ENCODE results near the gene HIPK1. TPM values are rescaled to one million over a fixed set of nuclear protein-coding genes. Genes with fewer than 3 reads are reported as not detected.
A peak's percentile ranks its signal among the peaks of the same experiment; 100 is the strongest.

Gene HIPK1
- total RNA-seq, 1 experiment from 2014 or later = 52.2 TPM

DNA sequence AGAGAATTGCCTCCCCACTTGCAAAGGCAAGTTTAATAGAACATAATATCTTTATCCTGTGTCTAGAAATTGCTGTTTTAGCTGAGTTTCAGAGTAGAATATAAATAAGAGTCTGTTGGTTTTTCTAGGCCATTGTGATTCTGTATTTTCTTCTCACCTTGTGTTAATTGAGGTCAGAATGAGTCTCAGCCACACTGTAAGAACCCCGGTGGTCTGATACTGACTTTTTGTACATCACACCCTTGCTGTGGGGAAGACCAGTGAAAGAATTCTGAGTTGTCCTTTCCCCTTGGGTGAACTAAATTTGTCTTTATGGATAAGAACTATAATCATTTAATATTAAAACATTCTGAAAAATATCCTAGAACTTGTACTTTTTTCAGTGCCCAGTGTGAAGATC lies 6.8 kb downstream of the HIPK1 start:
- TF ChIP-seq NFYB (CRISPR knock-in tag; conservative IDR thresholded peaks at IDR 0.05; ENCODE audit: low read depth) (no peak), FOXJ3 (CRISPR knock-in tag; IDR thresholded peaks at IDR 0.05; ENCODE audit: borderline replicate concordance) (no peak), ZNF671 (CRISPR knock-in tag; IDR thresholded peaks at IDR 0.05) (no peak), KAT7 (CRISPR knock-in tag; IDR thresholded peaks at IDR 0.05; ENCODE audit: borderline replicate concordance) (no peak)
- TF ChIP-seq, protein P1, sequence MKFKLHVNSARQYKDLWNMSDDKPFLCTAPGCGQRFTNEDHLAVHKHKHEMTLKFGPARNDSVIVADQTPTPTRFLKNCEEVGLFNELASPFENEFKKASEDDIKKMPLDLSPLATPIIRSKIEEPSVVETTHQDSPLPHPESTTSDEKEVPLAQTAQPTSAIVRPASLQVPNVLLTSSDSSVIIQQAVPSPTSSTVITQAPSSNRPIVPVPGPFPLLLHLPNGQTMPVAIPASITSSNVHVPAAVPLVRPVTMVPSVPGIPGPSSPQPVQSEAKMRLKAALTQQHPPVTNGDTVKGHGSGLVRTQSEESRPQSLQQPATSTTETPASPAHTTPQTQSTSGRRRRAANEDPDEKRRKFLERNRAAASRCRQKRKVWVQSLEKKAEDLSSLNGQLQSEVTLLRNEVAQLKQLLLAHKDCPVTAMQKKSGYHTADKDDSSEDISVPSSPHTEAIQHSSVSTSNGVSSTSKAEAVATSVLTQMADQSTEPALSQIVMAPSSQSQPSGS (CRISPR knock-in tag; IDR thresholded peaks at IDR 0.05; ENCODE audit: borderline replicate concordance, low read depth) = no peak
- TF ChIP-seq, protein P2, sequence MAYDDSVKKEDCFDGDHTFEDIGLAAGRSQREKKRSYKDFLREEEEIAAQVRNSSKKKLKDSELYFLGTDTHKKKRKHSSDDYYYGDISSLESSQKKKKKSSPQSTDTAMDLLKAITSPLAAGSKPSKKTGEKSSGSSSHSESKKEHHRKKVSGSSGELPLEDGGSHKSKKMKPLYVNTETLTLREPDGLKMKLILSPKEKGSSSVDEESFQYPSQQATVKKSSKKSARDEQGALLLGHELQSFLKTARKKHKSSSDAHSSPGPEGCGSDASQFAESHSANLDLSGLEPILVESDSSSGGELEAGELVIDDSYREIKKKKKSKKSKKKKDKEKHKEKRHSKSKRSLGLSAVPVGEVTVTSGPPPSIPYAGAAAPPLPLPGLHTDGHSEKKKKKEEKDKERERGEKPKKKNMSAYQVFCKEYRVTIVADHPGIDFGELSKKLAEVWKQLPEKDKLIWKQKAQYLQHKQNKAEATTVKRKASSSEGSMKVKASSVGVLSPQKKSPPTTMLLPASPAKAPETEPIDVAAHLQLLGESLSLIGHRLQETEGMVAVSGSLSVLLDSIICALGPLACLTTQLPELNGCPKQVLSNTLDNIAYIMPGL (CRISPR knock-in tag; IDR thresholded peaks at IDR 0.05) = no peak
- TF ChIP-seq, protein P3, sequence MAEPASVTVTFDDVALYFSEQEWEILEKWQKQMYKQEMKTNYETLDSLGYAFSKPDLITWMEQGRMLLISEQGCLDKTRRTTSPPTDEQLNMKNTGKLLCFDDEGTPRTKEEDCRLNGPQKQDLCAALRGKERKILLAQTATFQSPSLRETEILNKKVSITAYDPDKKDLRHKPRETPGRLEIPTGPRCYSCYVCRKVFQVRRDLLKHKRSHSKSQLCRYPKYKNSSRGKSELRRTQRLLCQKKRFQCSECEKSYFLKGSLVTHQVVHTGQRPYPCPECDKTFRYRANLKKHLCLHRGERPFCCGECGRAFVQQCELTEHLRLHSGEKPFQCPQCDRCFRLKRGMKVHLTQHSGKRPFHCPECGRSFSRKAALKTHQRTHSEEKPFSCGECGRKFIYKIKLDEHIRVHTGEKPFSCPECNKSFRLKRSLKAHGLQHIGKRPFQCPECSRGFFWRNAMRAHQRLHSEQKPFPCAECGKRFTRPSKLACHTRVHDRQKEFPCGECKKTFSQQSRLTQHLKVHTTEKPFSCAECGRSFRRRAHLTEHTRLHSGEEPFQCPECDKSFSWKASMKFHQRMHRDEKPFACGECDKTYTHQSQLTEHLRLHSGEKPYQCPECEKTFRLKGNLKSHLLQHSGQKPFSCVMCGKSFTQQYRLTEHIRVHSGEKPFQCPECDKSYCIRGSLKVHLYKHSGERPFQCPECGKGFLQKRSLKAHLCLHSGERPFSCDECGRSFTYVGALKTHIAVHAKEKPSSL (CRISPR knock-in tag; conservative IDR thresholded peaks at IDR 0.05) = no peak
- ATAC-seq (no peak), DNase-seq (ENCODE audit: low spot score) (no peak)
- Mint-ChIP-seq H3K4me3 (no peak overlapping the region), H3K27me3 (ENCODE audit: low read depth) (no peaks in the 10 kb centered on the region), H3K36me3 (peaks cover 8% of the 10 kb centered on the region), H3K4me1 (peaks cover 42% of the 10 kb centered on the region), H3K9me3 (peaks cover 3% of the 10 kb centered on the region; the same call in 1 of the 2 replicates), H3K27ac (no peak overlapping the region)
- POLR2A ChIA-PET = no interaction called here
- CTCF ChIA-PET = interaction anchor here (1.6 kb wide), 1 partner anchor 41 kb away, joined by 4 read pairs; no protein-coding TSS in a partner anchor

DNA sequence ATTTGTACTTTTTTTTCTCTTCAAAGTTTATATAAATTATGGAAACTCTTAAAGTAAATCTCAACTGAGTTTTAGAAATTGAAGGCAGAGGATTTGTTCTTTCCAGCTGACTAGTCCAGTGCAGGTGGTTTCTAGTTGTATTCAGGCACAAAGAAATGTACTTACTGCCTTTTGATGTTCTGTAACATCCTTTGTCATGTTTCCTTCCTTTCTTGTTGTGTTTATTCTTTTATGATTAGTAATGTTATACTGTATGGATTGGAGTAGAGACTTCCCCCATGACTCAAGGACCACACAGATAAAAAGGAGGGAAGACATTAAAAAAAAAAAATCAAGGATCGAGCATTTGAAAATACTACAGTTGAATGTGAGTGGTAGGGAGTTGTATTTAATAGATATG lies 8.0 kb downstream of the HIPK1 start:
- ChIA-PET POLR2A (no interaction called here), CTCF (interaction anchor here (1.6 kb wide), 1 partner anchor 40 kb away, joined by 4 read pairs; no protein-coding TSS in a partner anchor)
- TF ChIP-seq ZNF396 (CRISPR knock-in tag; IDR thresholded peaks at IDR 0.05; ENCODE audit: borderline replicate concordance) (no peak), ZNF317 (CRISPR knock-in tag; IDR thresholded peaks at IDR 0.05; ENCODE audit: borderline replicate concordance, low read depth) (no peak)
- TF ChIP-seq, protein P4, sequence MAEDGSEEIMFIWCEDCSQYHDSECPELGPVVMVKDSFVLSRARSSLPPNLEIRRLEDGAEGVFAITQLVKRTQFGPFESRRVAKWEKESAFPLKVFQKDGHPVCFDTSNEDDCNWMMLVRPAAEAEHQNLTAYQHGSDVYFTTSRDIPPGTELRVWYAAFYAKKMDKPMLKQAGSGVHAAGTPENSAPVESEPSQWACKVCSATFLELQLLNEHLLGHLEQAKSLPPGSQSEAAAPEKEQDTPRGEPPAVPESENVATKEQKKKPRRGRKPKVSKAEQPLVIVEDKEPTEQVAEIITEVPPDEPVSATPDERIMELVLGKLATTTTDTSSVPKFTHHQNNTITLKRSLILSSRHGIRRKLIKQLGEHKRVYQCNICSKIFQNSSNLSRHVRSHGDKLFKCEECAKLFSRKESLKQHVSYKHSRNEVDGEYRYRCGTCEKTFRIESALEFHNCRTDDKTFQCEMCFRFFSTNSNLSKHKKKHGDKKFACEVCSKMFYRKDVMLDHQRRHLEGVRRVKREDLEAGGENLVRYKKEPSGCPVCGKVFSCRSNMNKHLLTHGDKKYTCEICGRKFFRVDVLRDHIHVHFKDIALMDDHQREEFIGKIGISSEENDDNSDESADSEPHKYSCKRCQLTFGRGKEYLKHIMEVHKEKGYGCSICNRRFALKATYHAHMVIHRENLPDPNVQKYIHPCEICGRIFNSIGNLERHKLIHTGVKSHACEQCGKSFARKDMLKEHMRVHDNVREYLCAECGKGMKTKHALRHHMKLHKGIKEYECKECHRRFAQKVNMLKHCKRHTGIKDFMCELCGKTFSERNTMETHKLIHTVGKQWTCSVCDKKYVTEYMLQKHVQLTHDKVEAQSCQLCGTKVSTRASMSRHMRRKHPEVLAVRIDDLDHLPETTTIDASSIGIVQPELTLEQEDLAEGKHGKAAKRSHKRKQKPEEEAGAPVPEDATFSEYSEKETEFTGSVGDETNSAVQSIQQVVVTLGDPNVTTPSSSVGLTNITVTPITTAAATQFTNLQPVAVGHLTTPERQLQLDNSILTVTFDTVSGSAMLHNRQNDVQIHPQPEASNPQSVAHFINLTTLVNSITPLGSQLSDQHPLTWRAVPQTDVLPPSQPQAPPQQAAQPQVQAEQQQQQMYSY (CRISPR knock-in tag; IDR thresholded peaks at IDR 0.05) = no peak
- DNase-seq (ENCODE audit: low spot score) (no peak), ATAC-seq (no peak)
- H3K4me1 Mint-ChIP-seq = peaks cover 30% of the 10 kb centered on the region
- H3K9me3 Mint-ChIP-seq = peaks cover 3% of the 10 kb centered on the region; the same call in 1 of the 2 replicates
- H3K27me3 Mint-ChIP-seq (ENCODE audit: low read depth) = no peaks in the 10 kb centered on the region
- no peak overlapping the region for H3K4me3 Mint-ChIP-seq
- 0 out of 2 replicates have a peak overlapping the region, but pooled peaks have one; percentile 1 for H3K27ac Mint-ChIP-seq
- H3K36me3 Mint-ChIP-seq = peaks cover 13% of the 10 kb centered on the region

DNA sequence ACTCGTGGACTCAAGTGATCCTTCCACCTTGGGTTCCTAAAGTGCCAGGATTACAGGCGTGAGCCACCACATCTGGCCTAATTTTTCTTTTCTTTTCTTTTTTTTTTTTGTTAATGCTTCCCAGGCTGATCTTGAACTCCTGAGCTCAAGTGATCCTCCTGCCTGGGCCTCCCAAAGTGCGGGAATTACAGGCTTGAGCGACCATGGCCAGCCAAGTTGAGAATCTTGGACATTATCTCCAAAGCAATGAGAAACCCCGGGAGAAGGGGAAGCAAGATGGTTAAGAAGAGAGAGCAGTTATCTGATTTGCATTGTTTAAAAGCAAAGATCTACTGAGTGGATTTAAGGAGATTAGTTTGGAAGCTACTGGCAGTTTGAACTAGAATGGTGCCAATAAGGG lies 9.1 kb downstream of the HIPK1 start:
- DNase-seq (ENCODE audit: low spot score) (no peak), ATAC-seq (no peak)
- peaks cover 23% of the 10 kb centered on the region for H3K4me1 Mint-ChIP-seq
- peak overlapping the region; percentile 72 for H3K27ac Mint-ChIP-seq
- peaks cover 3% of the 10 kb centered on the region; the same call in 1 of the 2 replicates for H3K9me3 Mint-ChIP-seq
- TF ChIP-seq, protein P3 (CRISPR knock-in tag; conservative IDR thresholded peaks at IDR 0.05) = no peak
- TF ChIP-seq RORB (CRISPR knock-in tag; IDR thresholded peaks at IDR 0.05) (no peak), MXD4 (CRISPR knock-in tag; IDR thresholded peaks at IDR 0.05; ENCODE audit: borderline replicate concordance) (no peak)
- no peaks in the 10 kb centered on the region for H3K27me3 Mint-ChIP-seq (ENCODE audit: low read depth)
- CTCF ChIA-PET = interaction anchor here (0.8 to 2.1 kb wide), 3 partner anchors 10 to 41 kb away, joined by 3 to 11 read pairs (median 5); partner anchors contain the start of gene OLFML3
- no peak overlapping the region for H3K4me3 Mint-ChIP-seq
- POLR2A ChIA-PET = no interaction called here
- H3K36me3 Mint-ChIP-seq = peaks cover 16% of the 10 kb centered on the region

All from WTC11 (cell line).